ENCODE results near the gene UVSSA.

UVSSA gene

GRCh38 chr4:1409491-1410425, 62.8 kb downstream of the UVSSA start:
- TF ChIP-seq, protein P1, sequence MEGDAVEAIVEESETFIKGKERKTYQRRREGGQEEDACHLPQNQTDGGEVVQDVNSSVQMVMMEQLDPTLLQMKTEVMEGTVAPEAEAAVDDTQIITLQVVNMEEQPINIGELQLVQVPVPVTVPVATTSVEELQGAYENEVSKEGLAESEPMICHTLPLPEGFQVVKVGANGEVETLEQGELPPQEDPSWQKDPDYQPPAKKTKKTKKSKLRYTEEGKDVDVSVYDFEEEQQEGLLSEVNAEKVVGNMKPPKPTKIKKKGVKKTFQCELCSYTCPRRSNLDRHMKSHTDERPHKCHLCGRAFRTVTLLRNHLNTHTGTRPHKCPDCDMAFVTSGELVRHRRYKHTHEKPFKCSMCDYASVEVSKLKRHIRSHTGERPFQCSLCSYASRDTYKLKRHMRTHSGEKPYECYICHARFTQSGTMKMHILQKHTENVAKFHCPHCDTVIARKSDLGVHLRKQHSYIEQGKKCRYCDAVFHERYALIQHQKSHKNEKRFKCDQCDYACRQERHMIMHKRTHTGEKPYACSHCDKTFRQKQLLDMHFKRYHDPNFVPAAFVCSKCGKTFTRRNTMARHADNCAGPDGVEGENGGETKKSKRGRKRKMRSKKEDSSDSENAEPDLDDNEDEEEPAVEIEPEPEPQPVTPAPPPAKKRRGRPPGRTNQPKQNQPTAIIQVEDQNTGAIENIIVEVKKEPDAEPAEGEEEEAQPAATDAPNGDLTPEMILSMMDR (IDR thresholded peaks at IDR 0.05; ENCODE audit: insufficient read depth, low read length, missing control alignments): no peak
- H3K4me3 ChIP-seq (ENCODE audit: low read depth, low read length): no peak overlapping the region
- ChIA-PET POLR2A (no interaction called here), CTCF (no interaction called here)
- DNase-seq (ENCODE audit: low read depth, low spot score): no peak

GRCh38 chr4:1410491-1411325, 63.7 kb downstream of the UVSSA start:
- H3K4me3 ChIP-seq (ENCODE audit: low read depth, low read length): no peak overlapping the region
- no peak for DNase-seq (ENCODE audit: low read depth, low spot score)
- TF ChIP-seq, protein P1 (IDR thresholded peaks at IDR 0.05; ENCODE audit: insufficient read depth, low read length, missing control alignments): no peak
- CTCF ChIA-PET: no interaction called here
- POLR2A ChIA-PET: no interaction called here

- no peak overlapping the region for H3K4me3 ChIP-seq (ENCODE audit: low read depth, low read length)
- ChIA-PET POLR2A (no interaction called here), CTCF (no interaction called here)
- DNase-seq (ENCODE audit: low read depth, low spot score): no peak
- TF ChIP-seq, protein P1 (IDR thresholded peaks at IDR 0.05; ENCODE audit: insufficient read depth, low read length, missing control alignments): no peak
These were observed 64.7 kb downstream of the UVSSA start for GRCh38 chr4:1411436-1412375.

- no peak overlapping the region for H3K4me3 ChIP-seq (ENCODE audit: low read depth, low read length)
- ChIA-PET CTCF (no interaction called here), POLR2A (no interaction called here)
- DNase-seq (ENCODE audit: low read depth, low spot score): no peak
- TF ChIP-seq, protein P1 (IDR thresholded peaks at IDR 0.05; ENCODE audit: insufficient read depth, low read length, missing control alignments): no peak
These were observed 65.6 kb downstream of the UVSSA start for GRCh38 chr4:1412376-1413203.

DNA sequence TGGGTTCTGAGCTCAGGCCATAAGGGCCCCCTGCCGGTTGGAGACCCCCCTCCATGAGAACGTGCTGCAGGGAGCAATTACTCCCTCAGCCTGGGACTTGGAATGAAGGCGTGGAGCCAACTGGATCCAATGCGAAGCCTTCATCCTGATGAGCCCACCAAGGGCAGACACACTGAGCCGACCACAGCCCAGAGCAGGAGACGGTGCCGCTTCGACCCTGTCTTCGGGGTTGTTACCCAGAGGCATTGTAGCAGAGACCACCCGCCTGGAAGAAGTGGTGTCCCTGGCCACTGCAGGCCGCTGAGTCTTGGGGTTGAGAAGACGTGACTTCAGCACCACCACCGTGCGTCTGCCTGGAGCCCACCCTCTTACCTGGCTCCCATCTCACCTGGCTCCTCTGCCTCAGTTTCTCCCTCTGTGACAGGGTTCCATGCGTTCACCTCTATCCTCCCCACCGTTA, 66.2 kb downstream of the UVSSA start:
- no peak overlapping the region for H3K4me3 ChIP-seq (ENCODE audit: low read depth, low read length)
- DNase-seq (ENCODE audit: low read depth, low spot score): no peak
- CTCF ChIA-PET: no interaction called here
- TF ChIP-seq, protein P1 (IDR thresholded peaks at IDR 0.05; ENCODE audit: insufficient read depth, low read length, missing control alignments): no peak
- POLR2A ChIA-PET: no interaction called here
